ENCODE results near the gene SHANK2.

SHANK2 gene

GRCh38 chr11:71249301-71249700 is 3.1 kb downstream of the SHANK2 start:
- H3K9me3 ChIP-seq (ENCODE audit: insufficient read depth, low read length): no peaks in the 10 kb centered on the region
- H3K36me3 ChIP-seq (ENCODE audit: insufficient read depth, insufficient read length, low read length): no peaks in the 10 kb centered on the region
- H3K4me1 ChIP-seq (ENCODE audit: insufficient read depth, insufficient read length): peaks cover 22% of the 10 kb centered on the region
- no peak overlapping the region for H3K4me3 ChIP-seq (ENCODE audit: insufficient read length, low read depth)
- H3K9ac ChIP-seq (ENCODE audit: insufficient read length, low read depth): no peak overlapping the region
- peaks cover 29% of the 10 kb centered on the region for H3K27me3 ChIP-seq (ENCODE audit: insufficient read depth, insufficient read length)
- DNase-seq (ENCODE audit: low read depth, low spot score): no peak
- TF ChIP-seq SUZ12 (IDR thresholded peaks at IDR 0.05; ENCODE audit: extremely low read depth, insufficient read depth, insufficient read length) (no peak), YY1 (IDR thresholded peaks at IDR 0.05; ENCODE audit: insufficient read depth, insufficient read length) (no peak), ZNF274 (IDR thresholded peaks at IDR 0.05; ENCODE audit: low read depth, low read length) (no peak)

GRCh38 chr11:71248656-71249055 is 3.7 kb downstream of the SHANK2 start:
- Histone ChIP-seq H3K4me1 (ENCODE audit: insufficient read depth, insufficient read length) (peaks cover 23% of the 10 kb centered on the region), H3K4me3 (ENCODE audit: insufficient read length, low read depth) (no peak overlapping the region), H3K9me3 (ENCODE audit: insufficient read depth, low read length) (no peaks in the 10 kb centered on the region), H3K27me3 (ENCODE audit: insufficient read depth, insufficient read length) (peaks cover 22% of the 10 kb centered on the region), H3K36me3 (ENCODE audit: insufficient read depth, insufficient read length, low read length) (no peaks in the 10 kb centered on the region), H3K9ac (ENCODE audit: insufficient read length, low read depth) (no peak overlapping the region)
- DNase-seq (ENCODE audit: low read depth, low spot score): no peak
- TF ChIP-seq SUZ12 (IDR thresholded peaks at IDR 0.05; ENCODE audit: extremely low read depth, insufficient read depth, insufficient read length) (no peak), YY1 (IDR thresholded peaks at IDR 0.05; ENCODE audit: insufficient read depth, insufficient read length) (no peak), ZNF274 (IDR thresholded peaks at IDR 0.05; ENCODE audit: low read depth, low read length) (no peak)

- H3K27me3 ChIP-seq (ENCODE audit: insufficient read depth, insufficient read length): peaks cover 22% of the 10 kb centered on the region
- no peak for DNase-seq (ENCODE audit: low read depth, low spot score)
- no peaks in the 10 kb centered on the region for H3K9me3 ChIP-seq (ENCODE audit: insufficient read depth, low read length)
- H3K4me1 ChIP-seq (ENCODE audit: insufficient read depth, insufficient read length): peaks cover 23% of the 10 kb centered on the region
- no peaks in the 10 kb centered on the region for H3K36me3 ChIP-seq (ENCODE audit: insufficient read depth, insufficient read length, low read length)
- no peak overlapping the region for H3K4me3 ChIP-seq (ENCODE audit: insufficient read length, low read depth)
- H3K9ac ChIP-seq (ENCODE audit: insufficient read length, low read depth): no peak overlapping the region
- TF ChIP-seq YY1 (IDR thresholded peaks at IDR 0.05; ENCODE audit: insufficient read depth, insufficient read length) (no peak), ZNF274 (IDR thresholded peaks at IDR 0.05; ENCODE audit: low read depth, low read length) (no peak), SUZ12 (IDR thresholded peaks at IDR 0.05; ENCODE audit: extremely low read depth, insufficient read depth, insufficient read length) (no peak)
These were observed 4.2 kb downstream of the SHANK2 start for GRCh38 chr11:71248251-71248570.

- TF ChIP-seq YY1 (IDR thresholded peaks at IDR 0.05; ENCODE audit: insufficient read depth, insufficient read length): no peak
- no peak for TF ChIP-seq SUZ12 (IDR thresholded peaks at IDR 0.05; ENCODE audit: extremely low read depth, insufficient read depth, insufficient read length)
- TF ChIP-seq ZNF274 (IDR thresholded peaks at IDR 0.05; ENCODE audit: low read depth, low read length): no peak
- H3K9me3 ChIP-seq (ENCODE audit: insufficient read depth, low read length): no peaks in the 10 kb centered on the region
- peaks cover 23% of the 10 kb centered on the region for H3K4me1 ChIP-seq (ENCODE audit: insufficient read depth, insufficient read length)
- no peak overlapping the region for H3K9ac ChIP-seq (ENCODE audit: insufficient read length, low read depth)
- DNase-seq (ENCODE audit: low read depth, low spot score): peak; percentile 64
- no peaks in the 10 kb centered on the region for H3K36me3 ChIP-seq (ENCODE audit: insufficient read depth, insufficient read length, low read length)
- H3K27me3 ChIP-seq (ENCODE audit: insufficient read depth, insufficient read length): peaks cover 22% of the 10 kb centered on the region
- no peak overlapping the region for H3K4me3 ChIP-seq (ENCODE audit: insufficient read length, low read depth)
These were observed 4.7 kb downstream of the SHANK2 start for GRCh38 chr11:71247551-71248250.

- peak overlapping the region; percentile 14 for H3K9ac ChIP-seq (ENCODE audit: insufficient read length, low read depth)
- H3K36me3 ChIP-seq (ENCODE audit: insufficient read depth, insufficient read length, low read length): no peaks in the 10 kb centered on the region
- H3K4me1 ChIP-seq (ENCODE audit: insufficient read depth, insufficient read length): peaks cover 23% of the 10 kb centered on the region
- H3K9me3 ChIP-seq (ENCODE audit: insufficient read depth, low read length): no peaks in the 10 kb centered on the region
- DNase-seq (ENCODE audit: low read depth, low spot score): peak; percentile 91
- TF ChIP-seq YY1 (IDR thresholded peaks at IDR 0.05; ENCODE audit: insufficient read depth, insufficient read length) (no peak), SUZ12 (IDR thresholded peaks at IDR 0.05; ENCODE audit: extremely low read depth, insufficient read depth, insufficient read length) (no peak), ZNF274 (IDR thresholded peaks at IDR 0.05; ENCODE audit: low read depth, low read length) (no peak)
- H3K27me3 ChIP-seq (ENCODE audit: insufficient read depth, insufficient read length): peaks cover 22% of the 10 kb centered on the region
- H3K4me3 ChIP-seq (ENCODE audit: insufficient read length, low read depth): peak overlapping the region; percentile 16
These were observed 5.8 kb downstream of the SHANK2 start for GRCh38 chr11:71246559-71246958.

- no peak for TF ChIP-seq YY1 (IDR thresholded peaks at IDR 0.05; ENCODE audit: insufficient read depth, insufficient read length)
- no peak for TF ChIP-seq SUZ12 (IDR thresholded peaks at IDR 0.05; ENCODE audit: extremely low read depth, insufficient read depth, insufficient read length)
- TF ChIP-seq ZNF274 (IDR thresholded peaks at IDR 0.05; ENCODE audit: low read depth, low read length): no peak
- peaks cover 23% of the 10 kb centered on the region for H3K4me1 ChIP-seq (ENCODE audit: insufficient read depth, insufficient read length)
- H3K4me3 ChIP-seq (ENCODE audit: insufficient read length, low read depth): peak overlapping the region; percentile 16
- H3K9ac ChIP-seq (ENCODE audit: insufficient read length, low read depth): peak overlapping the region; percentile 67
- H3K36me3 ChIP-seq (ENCODE audit: insufficient read depth, insufficient read length, low read length): no peaks in the 10 kb centered on the region
- H3K27me3 ChIP-seq (ENCODE audit: insufficient read depth, insufficient read length): peaks cover 18% of the 10 kb centered on the region
- no peak for DNase-seq (ENCODE audit: low read depth, low spot score)
- H3K9me3 ChIP-seq (ENCODE audit: insufficient read depth, low read length): no peaks in the 10 kb centered on the region
These were observed 6.6 kb downstream of the SHANK2 start for GRCh38 chr11:71245601-71246391.

GRCh38 chr11:71244116-71244810 is 8.1 kb downstream of the SHANK2 start:
- no peak overlapping the region for H3K4me3 ChIP-seq (ENCODE audit: insufficient read length, low read depth)
- H3K9me3 ChIP-seq (ENCODE audit: insufficient read depth, low read length): no peaks in the 10 kb centered on the region
- no peak overlapping the region for H3K9ac ChIP-seq (ENCODE audit: insufficient read length, low read depth)
- H3K36me3 ChIP-seq (ENCODE audit: insufficient read depth, insufficient read length, low read length): no peaks in the 10 kb centered on the region
- peaks cover 2% of the 10 kb centered on the region for H3K27me3 ChIP-seq (ENCODE audit: insufficient read depth, insufficient read length)
- DNase-seq (ENCODE audit: low read depth, low spot score): no peak
- no peak for TF ChIP-seq SUZ12 (IDR thresholded peaks at IDR 0.05; ENCODE audit: extremely low read depth, insufficient read depth, insufficient read length)
- TF ChIP-seq ZNF274 (IDR thresholded peaks at IDR 0.05; ENCODE audit: low read depth, low read length): no peak
- no peak for TF ChIP-seq YY1 (IDR thresholded peaks at IDR 0.05; ENCODE audit: insufficient read depth, insufficient read length)
- H3K4me1 ChIP-seq (ENCODE audit: insufficient read depth, insufficient read length): peaks cover 16% of the 10 kb centered on the region
